ENCODE results near the gene NDUFS6. TPM values are rescaled to one million over a fixed set of nuclear protein-coding genes. Genes with fewer than 3 reads are reported as not detected.

Gene NDUFS6
- total RNA-seq, 2 donors from 2014 or later = 12.5 to 41.9 TPM

GRCh38 chr5:1780614-1780930 is 20.6 kb upstream of the NDUFS6 start:
- ATAC-seq = no peak
- Histone ChIP-seq H3K36me3 (replicated peaks in 1 of 2; ENCODE audit: insufficient read depth in 1 of 2, low read depth in 2 of 2) (no peaks in the 10 kb centered on the region), H3K27me3 (no peaks in the 10 kb centered on the region), H3K4me3 (no peak overlapping the region), H3K27ac (no peak overlapping the region), H3K4me1 (peaks cover 13% of the 10 kb centered on the region), H3K9me3 (no peaks in the 10 kb centered on the region)
- DNase-seq = no peak
- TF ChIP-seq POLR2A (IDR thresholded peaks at IDR 0.05) (no peak), CTCF (IDR thresholded peaks at IDR 0.05) (no peak)
- intact Hi-C loops (cut with DNase I) = no loop called here
- WGBS, 2 donors = 61 to 64% methylated on average over 6 of the region's 6 CpGs

GRCh38 chr5:1781107-1781506 is 20.1 kb upstream of the NDUFS6 start:
- ATAC-seq (no peak), DNase-seq (no peak)
- peaks cover 13% of the 10 kb centered on the region for H3K4me1 ChIP-seq
- H3K27ac ChIP-seq = no peak overlapping the region
- H3K36me3 ChIP-seq (replicated peaks in 1 of 2; ENCODE audit: insufficient read depth in 1 of 2, low read depth in 2 of 2) = no peaks in the 10 kb centered on the region
- TF ChIP-seq POLR2A (IDR thresholded peaks at IDR 0.05) (no peak), CTCF (IDR thresholded peaks at IDR 0.05) (no peak)
- intact Hi-C loops (cut with DNase I) = no loop called here
- no peak overlapping the region for H3K4me3 ChIP-seq
- H3K9me3 ChIP-seq = no peaks in the 10 kb centered on the region
- WGBS, 2 donors = 69 to 78% methylated on average over 6 of the region's 6 CpGs
- H3K27me3 ChIP-seq = no peaks in the 10 kb centered on the region

DNA sequence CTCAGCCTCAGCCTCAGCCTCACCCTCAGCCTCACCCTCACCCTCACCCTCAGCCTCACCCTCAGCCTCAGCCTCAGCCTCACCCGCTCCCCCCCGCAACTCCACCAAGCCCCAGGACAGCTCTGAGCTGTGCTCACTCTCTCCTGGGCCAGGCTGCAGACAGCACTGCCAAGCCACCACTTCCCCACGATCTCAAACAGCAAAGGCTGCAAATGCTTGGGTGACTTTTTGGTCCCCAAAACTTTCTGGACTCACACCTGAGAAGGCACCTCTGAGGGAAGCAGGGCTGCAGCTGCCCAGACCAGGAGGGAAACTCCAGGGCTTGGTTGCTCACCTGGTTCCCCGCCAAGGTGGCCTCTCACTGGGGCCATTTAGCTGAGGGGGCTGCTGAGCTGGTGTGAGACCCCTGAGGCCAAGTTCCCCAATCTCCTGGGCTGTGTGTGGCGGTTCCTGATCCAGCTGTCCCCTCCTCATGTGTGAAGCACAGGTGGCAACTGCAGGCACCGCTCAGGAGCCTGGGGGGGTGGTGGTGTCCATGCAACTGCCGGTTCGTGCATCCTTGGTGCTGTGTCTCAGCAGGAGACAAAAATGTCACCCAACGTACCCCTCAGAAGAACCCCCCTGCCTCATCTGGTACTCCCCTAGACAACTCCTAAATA is 19.4 kb upstream of the NDUFS6 start:
- 73 to 75% methylated on average over 4 to 8 of the region's 9 CpGs for WGBS, 2 donors
- no peak for DNase-seq

GRCh38 chr5:1782385-1783215 is 18.6 kb upstream of the NDUFS6 start:
- no peaks in the 10 kb centered on the region for H3K9me3 ChIP-seq
- no peak for TF ChIP-seq POLR2A (IDR thresholded peaks at IDR 0.05)
- no peak overlapping the region for H3K4me3 ChIP-seq
- no peak overlapping the region for H3K27ac ChIP-seq
- WGBS, 2 donors = 52 to 62% methylated on average over 14 of the region's 14 CpGs
- ATAC-seq = no peak
- H3K27me3 ChIP-seq = no peaks in the 10 kb centered on the region
- H3K4me1 ChIP-seq = peaks cover 13% of the 10 kb centered on the region
- DNase-seq = no peak
- intact Hi-C loops (cut with DNase I) = no loop called here
- H3K36me3 ChIP-seq (replicated peaks in 1 of 2; ENCODE audit: insufficient read depth in 1 of 2, low read depth in 2 of 2) = no peaks in the 10 kb centered on the region

More for the DNA sequence above, 19.4 kb upstream of the NDUFS6 start:
- TF ChIP-seq CTCF (IDR thresholded peaks at IDR 0.05) (no peak), POLR2A (IDR thresholded peaks at IDR 0.05) (no peak)
- H3K36me3 ChIP-seq (replicated peaks in 1 of 2; ENCODE audit: insufficient read depth in 1 of 2, low read depth in 2 of 2) = no peaks in the 10 kb centered on the region
- peaks cover 13% of the 10 kb centered on the region for H3K4me1 ChIP-seq
- no peak overlapping the region for H3K4me3 ChIP-seq
- no peak overlapping the region for H3K27ac ChIP-seq
- no peaks in the 10 kb centered on the region for H3K27me3 ChIP-seq
- intact Hi-C loops (cut with DNase I) = no loop called here
- no peaks in the 10 kb centered on the region for H3K9me3 ChIP-seq
- ATAC-seq = no peak

DNA sequence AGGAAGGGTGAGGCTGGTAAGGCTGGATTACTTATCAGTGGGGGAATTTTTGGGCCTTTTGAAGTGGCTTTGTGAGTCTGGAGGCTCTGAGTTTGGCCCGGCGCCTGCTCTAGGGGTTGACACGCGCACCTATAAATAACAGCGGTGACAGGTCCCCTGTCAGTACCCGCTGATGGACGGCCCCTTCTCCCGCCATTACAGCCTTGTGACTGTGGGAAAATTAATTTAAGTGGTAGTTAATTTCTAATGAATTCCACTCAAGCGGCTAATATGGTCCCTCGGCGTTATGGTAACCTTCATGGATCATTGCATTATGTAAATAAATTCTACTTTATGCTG is 18.0 kb upstream of the NDUFS6 start:
- Histone ChIP-seq H3K9me3 (no peaks in the 10 kb centered on the region), H3K27ac (no peak overlapping the region), H3K27me3 (no peaks in the 10 kb centered on the region), H3K4me1 (peaks cover 9% of the 10 kb centered on the region), H3K4me3 (no peak overlapping the region), H3K36me3 (replicated peaks in 1 of 2; ENCODE audit: insufficient read depth in 1 of 2, low read depth in 2 of 2) (no peaks in the 10 kb centered on the region)
- ATAC-seq = no peak
- no peak for DNase-seq
- no peak for TF ChIP-seq CTCF (IDR thresholded peaks at IDR 0.05)
- TF ChIP-seq POLR2A (IDR thresholded peaks at IDR 0.05) = no peak
- intact Hi-C loops (cut with DNase I) = no loop called here
- WGBS, 2 donors = 26 to 36% methylated on average over 10 to 11 of the region's 11 CpGs

Measured in body of pancreas (tissue), 4 donors.